CMK (cell line): ENCODE measurements around the gene C1orf122.

ENCODE experiments used
- DNase-seq: peaks from one replicate; pipeline ENCODE4 v3.0.0-alpha.2; 2010; ENCODE audit warnings: low read depth

C1orf122 gene

GRCh38 chr1:37845786-37846185, 38.2 kb downstream of the C1orf122 start:
- no peak for DNase-seq

GRCh38 chr1:37846647-37847339, 39.2 kb downstream of the C1orf122 start:
- no peak for DNase-seq

GRCh38 chr1:37849480-37849879, 41.9 kb downstream of the C1orf122 start:
- no peak for DNase-seq

GRCh38 chr1:37850352-37850955, 42.9 kb downstream of the C1orf122 start:
- DNase-seq, result no peak

GRCh38 chr1:37851262-37851661, 43.7 kb downstream of the C1orf122 start:
- no peak for DNase-seq

- DNase-seq, result no peak
Measured at GRCh38 chr1:37851782-37852210, 44.2 kb downstream of the C1orf122 start.

GRCh38 chr1:37853157-37853556, 45.6 kb downstream of the C1orf122 start:
- no peak for DNase-seq

GRCh38 chr1:37854406-37854805, 46.8 kb downstream of the C1orf122 start:
- DNase-seq, result no peak
